ENCODE measurements around the gene VMP1. TPM values are rescaled to one million over a fixed set of nuclear protein-coding genes. Genes with fewer than 3 reads are reported as not detected.
"Not testable (repeated sequence)": the region's sequence is repeated elsewhere in the genome, so short reads cannot be mapped to it uniquely, and the experiment has no call there.

VMP1 gene
- total RNA-seq, 2 donors from 2014 or later, result 48.0 to 63.4 TPM

DNA sequence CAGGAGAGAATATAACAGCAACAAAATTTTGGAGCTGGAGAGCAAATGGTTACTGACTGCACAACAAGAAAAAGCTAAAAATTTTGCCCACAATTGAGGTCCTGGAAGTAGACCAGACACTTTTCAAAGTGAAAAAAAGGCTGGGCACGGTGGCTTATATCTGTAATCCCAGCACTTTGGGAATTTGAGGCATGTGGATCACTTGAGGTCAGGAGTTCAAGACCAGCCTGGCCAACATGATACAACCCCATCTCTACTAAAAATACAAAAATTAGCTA, 162.4 kb downstream of the VMP1 start:
- peaks cover 20% of the 10 kb centered on the region for H3K36me3 ChIP-seq

GRCh38 chr17:59870482-59870881, 163.0 kb downstream of the VMP1 start:
- H3K36me3 ChIP-seq, result peaks cover 25% of the 10 kb centered on the region
- no peak overlapping the region for H3K27ac ChIP-seq
- H3K9me3 ChIP-seq, result no peaks in the 10 kb centered on the region
- TF ChIP-seq CTCF (IDR thresholded peaks at IDR 0.05), result no peak
- no peaks in the 10 kb centered on the region for H3K4me1 ChIP-seq
- no peaks in the 10 kb centered on the region for H3K27me3 ChIP-seq
- no peak for DNase-seq (ENCODE audit: low spot score)
- H3K4me3 ChIP-seq, result no peak overlapping the region

More for the DNA sequence above, 162.4 kb downstream of the VMP1 start:
- Histone ChIP-seq H3K4me1 (no peaks in the 10 kb centered on the region), H3K9me3 (no peaks in the 10 kb centered on the region), H3K27ac (no peak overlapping the region), H3K27me3 (no peaks in the 10 kb centered on the region), H3K4me3 (no peak overlapping the region)
- no peak for TF ChIP-seq CTCF (IDR thresholded peaks at IDR 0.05)
- DNase-seq (ENCODE audit: low spot score), result no peak

DNA sequence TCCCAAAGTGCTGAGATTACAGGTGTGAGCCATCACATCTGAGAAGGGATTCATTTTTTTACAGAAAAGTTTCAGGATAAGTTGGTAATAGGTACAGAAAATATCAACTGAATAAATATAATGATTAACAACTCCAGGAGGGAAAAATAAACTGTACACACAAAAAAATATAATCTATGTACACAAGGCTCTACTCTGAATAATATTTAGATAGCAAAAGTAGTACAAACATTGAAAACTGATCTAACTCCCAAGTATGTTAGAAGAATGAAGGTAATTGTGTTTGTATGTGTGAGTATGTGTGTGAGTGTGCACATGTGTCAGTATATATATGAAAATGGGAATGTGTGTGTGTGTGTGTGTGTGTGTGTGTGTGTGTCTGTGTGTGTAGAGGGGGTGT, 164.9 kb downstream of the VMP1 start:
- DNase-seq (ENCODE audit: low spot score), result no peak
- no peaks in the 10 kb centered on the region for H3K9me3 ChIP-seq
- TF ChIP-seq CTCF (IDR thresholded peaks at IDR 0.05), result no peak
- H3K27me3 ChIP-seq, result no peaks in the 10 kb centered on the region
- H3K4me3 ChIP-seq, result no peak overlapping the region
- H3K4me1 ChIP-seq, result no peaks in the 10 kb centered on the region
- no peak overlapping the region for H3K27ac ChIP-seq
- peaks cover 44% of the 10 kb centered on the region for H3K36me3 ChIP-seq

GRCh38 chr17:59873414-59873813, 166.0 kb downstream of the VMP1 start:
- not testable (repeated sequence) for H3K27me3 ChIP-seq; H3K4me3 ChIP-seq; DNase-seq (ENCODE audit: low spot score); H3K27ac ChIP-seq; H3K4me1 ChIP-seq; H3K9me3 ChIP-seq
- H3K36me3 ChIP-seq, result peaks cover 50% of the 10 kb centered on the region

- Histone ChIP-seq H3K4me1 (no peaks in the 10 kb centered on the region), H3K27ac (no peak overlapping the region), H3K36me3 (peaks cover 50% of the 10 kb centered on the region), H3K27me3 (no peaks in the 10 kb centered on the region), H3K9me3 (no peaks in the 10 kb centered on the region), H3K4me3 (no peak overlapping the region)
- no peak for TF ChIP-seq CTCF (IDR thresholded peaks at IDR 0.05)
- no peak for DNase-seq (ENCODE audit: low spot score)
These were observed 166.9 kb downstream of the VMP1 start for GRCh38 chr17:59874376-59874775.

GRCh38 chr17:59876107-59876506, 168.7 kb downstream of the VMP1 start:
- H3K4me1 ChIP-seq, result no peaks in the 10 kb centered on the region
- no peak overlapping the region for H3K4me3 ChIP-seq
- DNase-seq (ENCODE audit: low spot score), result no peak
- H3K36me3 ChIP-seq, result peaks cover 66% of the 10 kb centered on the region
- no peaks in the 10 kb centered on the region for H3K9me3 ChIP-seq
- TF ChIP-seq CTCF (IDR thresholded peaks at IDR 0.05), result no peak
- H3K27me3 ChIP-seq, result no peaks in the 10 kb centered on the region
- H3K27ac ChIP-seq, result no peak overlapping the region
